Stimulated activated CD8-positive, alpha-beta memory T cell treated with anti-CD3 and anti-CD28 coated beads, Interleukin-7, amount 100 ng/mL, for 4 hours (primary cell): ENCODE measurements around the gene SCUBE1.

Experiments used
- DNase-seq, 2 donors: peaks; one replicate each; pipeline ENCODE4 v3.0.0-alpha.2; 2020; ENCODE audit warnings: low read depth in 2 of 2

The SCUBE1 gene

GRCh38 chr22:43343262-43343669, at the start of gene SCUBE1:
Gene SCUBE1 (minus strand): TSS chr22:43343372. CDS start chr22:43343261, 111 bp downstream.
- DNase-seq, result peak in 1 of 2 donors; percentile 36

- no peak for DNase-seq
Observed at GRCh38 chr22:43392385-43392989, 49.3 kb upstream of the SCUBE1 start.

GRCh38 chr22:43391306-43391705, 48.1 kb upstream of the SCUBE1 start:
- no peak for DNase-seq

- no peak for DNase-seq
Observed at GRCh38 chr22:43390872-43391271, 47.7 kb upstream of the SCUBE1 start.

GRCh38 chr22:43390166-43390565, 47.0 kb upstream of the SCUBE1 start:
- DNase-seq, result no peak

GRCh38 chr22:43389227-43389836, 46.2 kb upstream of the SCUBE1 start:
- no peak for DNase-seq

- DNase-seq, result peak; percentile 48 to 54
Observed at GRCh38 chr22:43388420-43388851, 45.3 kb upstream of the SCUBE1 start.

- DNase-seq, result no peak
Observed at GRCh38 chr22:43387815-43388214, 44.6 kb upstream of the SCUBE1 start.

GRCh38 chr22:43385770-43386641, 42.8 kb upstream of the SCUBE1 start:
- peak; percentile 24 to 60 for DNase-seq

GRCh38 chr22:43384863-43385262, 41.7 kb upstream of the SCUBE1 start:
- DNase-seq, result no peak

- DNase-seq, result no peak
Observed at GRCh38 chr22:43381693-43382092, 38.5 kb upstream of the SCUBE1 start.

- no peak for DNase-seq
Observed at GRCh38 chr22:43377896-43378704, 34.9 kb upstream of the SCUBE1 start.

GRCh38 chr22:43377548-43377895, 34.4 kb upstream of the SCUBE1 start:
- no peak for DNase-seq

GRCh38 chr22:43376765-43377547, 33.8 kb upstream of the SCUBE1 start:
- peak; percentile 17 to 49 for DNase-seq

GRCh38 chr22:43375951-43376455, 32.8 kb upstream of the SCUBE1 start:
- no peak for DNase-seq

- DNase-seq, result no peak
Observed at GRCh38 chr22:43370036-43370435, 26.9 kb upstream of the SCUBE1 start.

GRCh38 chr22:43365715-43366440, 22.7 kb upstream of the SCUBE1 start:
- no peak for DNase-seq

- DNase-seq, result no peak
Observed at GRCh38 chr22:43364169-43364435, 20.9 kb upstream of the SCUBE1 start.

GRCh38 chr22:43363315-43364168, 20.4 kb upstream of the SCUBE1 start:
- no peak for DNase-seq

- DNase-seq, result no peak
Observed at GRCh38 chr22:43360576-43360975, 17.4 kb upstream of the SCUBE1 start.
